BLaER1 (cell line): ENCODE data around the gene MCOLN1.
A peak's percentile ranks its signal among the peaks of the same experiment; 100 is the strongest.

ENCODE experiments used
- H3K27ac ChIP-seq: shearing (Covaris generic); formaldehyde crosslinking; 2 replicates; pipeline ENCODE4 v1.8.1; 2022
- H3K27me3 ChIP-seq: shearing (Covaris generic); formaldehyde crosslinking; 2 replicates; pipeline ENCODE4 v1.8.1; 2022
- H3K36me3 ChIP-seq: shearing (Covaris generic); formaldehyde crosslinking; 2 replicates; pipeline ENCODE4 v1.8.1; 2022
- H3K4me1 ChIP-seq: shearing (Covaris generic); formaldehyde crosslinking; 2 replicates; pipeline ENCODE4 v1.8.1; 2022
- H3K4me2 ChIP-seq: shearing (Covaris generic); formaldehyde crosslinking; 2 replicates; pipeline ENCODE4 v1.8.1; 2022
- H3K4me3 ChIP-seq: shearing (Covaris generic); formaldehyde crosslinking; 2 replicates; pipeline ENCODE4 v1.8.1; 2022
- H3K9ac ChIP-seq: shearing (Covaris generic); formaldehyde crosslinking; 2 replicates; pipeline ENCODE4 v1.8.1; 2022
- H3K9me3 ChIP-seq: shearing (Covaris generic); formaldehyde crosslinking; 2 replicates; pipeline ENCODE4 v1.8.1; 2022
- H4K20me1 ChIP-seq: shearing (Covaris generic); formaldehyde crosslinking; 2 replicates; pipeline ENCODE4 v1.8.1; 2022
- Cebpa-rat ChIP-seq: shearing (Covaris generic); IDR thresholded peaks from 2 replicates; pipeline ENCODE4 v1.8.1; 2022

MCOLN1 gene

DNA sequence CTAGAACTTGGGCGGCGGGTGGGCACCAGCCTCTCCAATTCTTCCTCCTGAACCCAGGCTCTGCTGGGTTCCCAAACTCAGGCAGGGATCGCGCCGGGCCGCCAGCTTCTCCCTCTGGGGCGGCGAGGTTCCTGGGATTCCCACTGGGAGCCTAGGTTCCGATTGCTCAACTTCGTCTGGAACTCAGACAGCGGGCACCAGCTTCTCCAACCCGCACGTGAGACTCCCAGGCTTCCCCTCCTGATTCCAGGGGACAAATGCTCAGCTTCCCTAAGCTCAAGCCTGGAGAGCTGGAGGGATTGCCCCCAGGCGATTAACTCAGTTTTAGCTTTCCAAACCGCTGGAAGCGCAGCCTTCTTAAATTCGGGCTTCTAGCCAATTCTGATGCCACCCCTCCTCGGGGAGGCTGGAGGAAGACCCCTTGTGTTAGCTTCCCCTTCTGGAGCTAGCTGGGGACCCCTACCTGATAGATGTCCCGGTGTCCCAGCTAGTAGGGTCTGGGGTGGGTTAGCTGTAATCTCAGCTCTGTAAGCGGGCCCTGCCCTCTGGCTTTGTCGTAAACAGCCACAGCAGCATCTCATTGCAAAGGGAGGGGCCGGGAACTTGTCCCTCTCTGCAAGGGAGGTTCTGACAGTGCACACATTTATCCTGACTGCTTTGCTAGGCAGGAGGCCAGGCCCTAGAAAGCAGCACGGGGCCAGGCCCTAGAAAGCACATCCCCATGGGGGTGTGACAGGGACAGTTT is 671 bp downstream of the MCOLN1 start:
- Histone ChIP-seq H3K4me3 (peak overlapping the region; percentile 86), H3K27ac (peak overlapping the region; percentile 64; the same call in 1 of the 2 replicates), H4K20me1 (no peaks in the 10 kb centered on the region), H3K4me1 (peaks cover 21% of the 10 kb centered on the region), H3K4me2 (peak overlapping the region; percentile 100), H3K27me3 (no peaks in the 10 kb centered on the region), H3K9ac (peak overlapping the region; percentile 83), H3K9me3 (no peaks in the 10 kb centered on the region), H3K36me3 (peaks cover 32% of the 10 kb centered on the region)
- TF ChIP-seq Cebpa-rat, result no peak

GRCh38 chr19:7524523-7524922 is 2.1 kb downstream of the MCOLN1 start:
- H3K4me2 ChIP-seq, result no peak overlapping the region
- H3K27me3 ChIP-seq, result no peaks in the 10 kb centered on the region
- H3K36me3 ChIP-seq, result peaks cover 38% of the 10 kb centered on the region
- no peak overlapping the region for H3K9ac ChIP-seq
- no peaks in the 10 kb centered on the region for H4K20me1 ChIP-seq
- H3K9me3 ChIP-seq, result no peaks in the 10 kb centered on the region
- H3K4me1 ChIP-seq, result peaks cover 21% of the 10 kb centered on the region
- H3K27ac ChIP-seq, result no peak overlapping the region
- no peak overlapping the region for H3K4me3 ChIP-seq
- TF ChIP-seq Cebpa-rat, result no peak

DNA sequence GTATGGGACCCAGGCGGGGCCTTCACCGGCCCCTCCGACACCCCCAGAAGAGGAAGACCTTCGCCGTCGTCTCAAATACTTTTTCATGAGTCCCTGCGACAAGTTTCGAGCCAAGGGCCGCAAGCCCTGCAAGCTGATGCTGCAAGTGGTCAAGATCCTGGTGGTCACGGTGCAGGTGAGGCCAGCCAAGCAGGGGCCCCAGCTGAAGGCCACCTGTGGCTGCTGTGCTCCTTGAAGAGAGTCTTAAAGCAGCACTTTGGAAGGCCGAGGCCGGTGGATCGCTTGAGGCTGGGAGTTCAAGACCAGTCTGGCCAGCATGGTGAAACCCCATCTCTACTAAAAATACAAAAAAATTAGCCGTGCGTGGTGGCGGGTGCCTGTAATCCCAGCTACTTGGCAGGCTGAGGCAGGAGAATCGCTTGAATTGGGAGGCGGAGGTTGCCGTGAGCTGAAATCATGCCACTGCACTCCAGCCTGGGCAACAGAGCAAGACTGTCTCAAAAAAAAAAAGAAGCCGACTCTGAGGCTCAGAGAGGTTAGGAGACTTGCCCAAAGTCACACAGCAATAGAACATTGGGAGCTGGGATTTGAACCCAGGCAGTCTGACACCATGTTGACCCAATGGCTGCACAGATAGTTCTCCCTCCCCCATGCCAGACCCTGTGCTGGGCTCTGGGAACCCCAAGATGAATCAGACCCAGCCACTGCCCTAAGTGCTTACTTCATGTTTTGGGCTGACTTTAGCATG is 2.7 kb downstream of the MCOLN1 start:
- Histone ChIP-seq H3K4me2 (no peak overlapping the region), H3K4me1 (peaks cover 21% of the 10 kb centered on the region), H3K27me3 (no peaks in the 10 kb centered on the region), H4K20me1 (no peaks in the 10 kb centered on the region), H3K9me3 (no peaks in the 10 kb centered on the region), H3K36me3 (peaks cover 38% of the 10 kb centered on the region), H3K27ac (no peak overlapping the region), H3K4me3 (no peak overlapping the region), H3K9ac (no peak overlapping the region)
- TF ChIP-seq Cebpa-rat, result no peak

GRCh38 chr19:7526059-7526929 is 3.9 kb downstream of the MCOLN1 start:
- peaks cover 21% of the 10 kb centered on the region for H3K4me1 ChIP-seq
- peaks cover 33% of the 10 kb centered on the region for H3K36me3 ChIP-seq
- H3K4me3 ChIP-seq, result no peak overlapping the region
- H3K27ac ChIP-seq, result no peak overlapping the region
- H4K20me1 ChIP-seq, result no peaks in the 10 kb centered on the region
- H3K9me3 ChIP-seq, result no peaks in the 10 kb centered on the region
- H3K27me3 ChIP-seq, result no peaks in the 10 kb centered on the region
- no peak for TF ChIP-seq Cebpa-rat
- H3K9ac ChIP-seq, result no peak overlapping the region
- no peak overlapping the region for H3K4me2 ChIP-seq

GRCh38 chr19:7527516-7528191 is 5.2 kb downstream of the MCOLN1 start:
- Histone ChIP-seq H3K4me3 (no peak overlapping the region), H3K9me3 (no peaks in the 10 kb centered on the region), H3K36me3 (peaks cover 39% of the 10 kb centered on the region), H3K4me2 (no peak overlapping the region), H4K20me1 (no peaks in the 10 kb centered on the region), H3K27ac (no peak overlapping the region), H3K4me1 (peaks cover 13% of the 10 kb centered on the region), H3K9ac (no peak overlapping the region), H3K27me3 (no peaks in the 10 kb centered on the region)
- TF ChIP-seq Cebpa-rat, result no peak

DNA sequence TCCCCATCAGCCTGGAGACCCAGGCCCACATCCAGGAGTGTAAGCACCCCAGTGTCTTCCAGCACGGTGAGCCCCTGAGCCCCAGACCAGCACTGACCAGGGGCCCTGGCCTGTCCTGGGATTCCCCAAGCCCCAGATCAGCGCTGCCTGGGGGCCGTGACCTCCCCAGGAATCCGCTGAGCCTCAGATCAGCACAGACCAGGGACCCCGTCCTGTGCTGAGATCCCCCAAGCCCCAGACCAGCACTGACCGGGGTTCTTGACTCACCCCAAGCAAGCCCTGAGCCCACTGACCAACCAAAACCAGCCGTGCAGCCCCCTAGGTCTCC is 5.7 kb downstream of the MCOLN1 start:
- Histone ChIP-seq H4K20me1 (no peaks in the 10 kb centered on the region), H3K27ac (no peak overlapping the region), H3K4me1 (peaks cover 10% of the 10 kb centered on the region), H3K4me2 (no peak overlapping the region), H3K9ac (no peak overlapping the region), H3K4me3 (no peak overlapping the region), H3K9me3 (no peaks in the 10 kb centered on the region), H3K27me3 (no peaks in the 10 kb centered on the region), H3K36me3 (peaks cover 39% of the 10 kb centered on the region)
- TF ChIP-seq Cebpa-rat, result no peak

- H3K9ac ChIP-seq, result no peak overlapping the region
- H3K27me3 ChIP-seq, result no peaks in the 10 kb centered on the region
- H3K36me3 ChIP-seq, result peaks cover 39% of the 10 kb centered on the region
- no peak overlapping the region for H3K4me3 ChIP-seq
- TF ChIP-seq Cebpa-rat, result no peak
- no peak overlapping the region for H3K4me2 ChIP-seq
- no peak overlapping the region for H3K27ac ChIP-seq
- H3K4me1 ChIP-seq, result peaks cover 10% of the 10 kb centered on the region
- no peaks in the 10 kb centered on the region for H4K20me1 ChIP-seq
- H3K9me3 ChIP-seq, result no peaks in the 10 kb centered on the region
Observed at GRCh38 chr19:7528522-7529245, 6.3 kb downstream of the MCOLN1 start.

- no peak overlapping the region for H3K27ac ChIP-seq
- H3K4me1 ChIP-seq, result peaks cover 8% of the 10 kb centered on the region
- no peak for TF ChIP-seq Cebpa-rat
- no peak overlapping the region for H3K4me2 ChIP-seq
- H3K9ac ChIP-seq, result no peak overlapping the region
- no peaks in the 10 kb centered on the region for H4K20me1 ChIP-seq
- no peak overlapping the region for H3K4me3 ChIP-seq
- H3K36me3 ChIP-seq, result peaks cover 39% of the 10 kb centered on the region
- H3K9me3 ChIP-seq, result no peaks in the 10 kb centered on the region
- H3K27me3 ChIP-seq, result no peaks in the 10 kb centered on the region
Observed at GRCh38 chr19:7529246-7529600, 6.8 kb downstream of the MCOLN1 start.
